Activated naive CD4-positive, alpha-beta T cell treated with anti-CD3 and anti-CD28 coated beads, Interleukin-2, amount 10 ng/mL, durations not matched to agents 5 hours and 36 hours (primary cell): ENCODE results near the gene GTF2I. TPM values are rescaled to one million over a fixed set of nuclear protein-coding genes. Genes with fewer than 3 reads are reported as not detected.

Experiments
- total RNA-seq, 2 experiments: library from RNA; stranded (reverse); gene quantifications; one replicate each; pipeline ENCODE4 v1.2.3, GENCODE V29; 2021

GTF2I gene
- 100 to 1,000 TPM; 161 to 167 TPM for total RNA-seq

GRCh38 chr7:74657692-74658177, at the start of gene GTF2I:
TSS of gene GTF2I (plus strand) at chr7:74657718. CDS start at chr7:74689129, 31,411 bp downstream.

GRCh38 chr7:74773760-74774750, 116.5 kb downstream of the GTF2I start, which contains the start of gene NCF1:
TSS of gene NCF1 (plus strand) at chr7:74774011. CDS start at chr7:74774032, 21 bp downstream.

Other genes with a start within 250 kb of the GTF2I start
- 1 to 10 TPM; 2.1 to 2.5 TPM for gene GTF2IRD1, start 203.8 kb upstream of the GTF2I start, total RNA-seq
- gene NCF1, start 116.3 kb downstream of the GTF2I start, total RNA-seq = 1 to 10 TPM; 4.2 to 5.2 TPM
- 10 to 100 TPM; 17.9 to 19.9 TPM for gene GTF2IRD2, start 193.9 kb downstream of the GTF2I start, total RNA-seq